ENCODE data around the gene CEP350.

DNA sequence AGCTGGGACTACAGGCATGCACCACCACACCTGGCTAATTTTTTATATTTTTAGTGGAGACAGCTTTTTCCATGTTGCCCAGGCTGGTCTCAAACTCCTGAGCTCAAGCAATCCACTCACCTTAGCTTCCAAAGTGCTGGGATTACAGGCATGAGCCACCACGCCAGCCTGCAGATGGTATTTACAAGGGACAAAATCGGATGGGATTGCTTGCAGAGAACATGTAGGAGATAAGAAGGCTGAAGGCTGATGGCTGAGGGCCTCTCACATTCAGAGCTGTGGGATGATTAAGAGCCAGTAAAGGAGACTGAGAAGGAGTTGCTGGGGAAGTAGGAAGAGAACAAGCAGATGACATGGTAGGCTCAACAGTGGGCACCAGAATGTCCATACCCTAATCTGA is 176.0 kb downstream of the CEP350 start:
- TF ChIP-seq, protein P1, sequence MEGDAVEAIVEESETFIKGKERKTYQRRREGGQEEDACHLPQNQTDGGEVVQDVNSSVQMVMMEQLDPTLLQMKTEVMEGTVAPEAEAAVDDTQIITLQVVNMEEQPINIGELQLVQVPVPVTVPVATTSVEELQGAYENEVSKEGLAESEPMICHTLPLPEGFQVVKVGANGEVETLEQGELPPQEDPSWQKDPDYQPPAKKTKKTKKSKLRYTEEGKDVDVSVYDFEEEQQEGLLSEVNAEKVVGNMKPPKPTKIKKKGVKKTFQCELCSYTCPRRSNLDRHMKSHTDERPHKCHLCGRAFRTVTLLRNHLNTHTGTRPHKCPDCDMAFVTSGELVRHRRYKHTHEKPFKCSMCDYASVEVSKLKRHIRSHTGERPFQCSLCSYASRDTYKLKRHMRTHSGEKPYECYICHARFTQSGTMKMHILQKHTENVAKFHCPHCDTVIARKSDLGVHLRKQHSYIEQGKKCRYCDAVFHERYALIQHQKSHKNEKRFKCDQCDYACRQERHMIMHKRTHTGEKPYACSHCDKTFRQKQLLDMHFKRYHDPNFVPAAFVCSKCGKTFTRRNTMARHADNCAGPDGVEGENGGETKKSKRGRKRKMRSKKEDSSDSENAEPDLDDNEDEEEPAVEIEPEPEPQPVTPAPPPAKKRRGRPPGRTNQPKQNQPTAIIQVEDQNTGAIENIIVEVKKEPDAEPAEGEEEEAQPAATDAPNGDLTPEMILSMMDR (conservative IDR thresholded peaks at IDR 0.05; ENCODE audit: low read depth, low read length), result no peak
- TF ChIP-seq, protein P2, sequence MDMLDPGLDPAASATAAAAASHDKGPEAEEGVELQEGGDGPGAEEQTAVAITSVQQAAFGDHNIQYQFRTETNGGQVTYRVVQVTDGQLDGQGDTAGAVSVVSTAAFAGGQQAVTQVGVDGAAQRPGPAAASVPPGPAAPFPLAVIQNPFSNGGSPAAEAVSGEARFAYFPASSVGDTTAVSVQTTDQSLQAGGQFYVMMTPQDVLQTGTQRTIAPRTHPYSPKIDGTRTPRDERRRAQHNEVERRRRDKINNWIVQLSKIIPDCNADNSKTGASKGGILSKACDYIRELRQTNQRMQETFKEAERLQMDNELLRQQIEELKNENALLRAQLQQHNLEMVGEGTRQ (IDR thresholded peaks at IDR 0.05; ENCODE audit: low read depth, low read length), result no peak
- no peak for TF ChIP-seq SMC3 (IDR thresholded peaks at IDR 0.05; ENCODE audit: low read depth, low read length)
- TF ChIP-seq POLR2A (IDR thresholded peaks at IDR 0.05; ENCODE audit: low read depth, low read length), result no peak
- TF ChIP-seq CHD1 (IDR thresholded peaks at IDR 0.05; ENCODE audit: low read depth, low read length), result no peak
- no peak for TF ChIP-seq MXI1 (IDR thresholded peaks at IDR 0.05; ENCODE audit: borderline replicate concordance, low read depth, low read length)
- TF ChIP-seq RCOR1 (IDR thresholded peaks at IDR 0.05; ENCODE audit: insufficient replicate concordance, low read length), result no peak
- no peak for TF ChIP-seq FOS (IDR thresholded peaks at IDR 0.05; ENCODE audit: low read depth, low read length)
